H9 (cell line): ENCODE results near the gene ODF4. TPM values are rescaled to one million over a fixed set of nuclear protein-coding genes. Genes with fewer than 3 reads are reported as not detected.
"Not testable (repeated sequence)": the region's sequence is repeated elsewhere in the genome, so short reads cannot be mapped to it uniquely, and the experiment has no call there.

ENCODE experiments used
- DNase-seq: peaks from one replicate; pipeline ENCODE4 v3.0.0-alpha.2; 2017
- H2AFZ ChIP-seq: one replicate; pipeline ENCODE4 v1.6.1; 2013; ENCODE audit warnings: mild to moderate bottlenecking, low read length, control low read depth, moderate library complexity
- H2AK5ac ChIP-seq: 2 replicates; pipeline ENCODE4 v1.6.1; 2013; ENCODE audit warnings: low read length, control low read depth, mixed read lengths; ENCODE audit not compliant: insufficient read length
- H2BK120ac ChIP-seq: one replicate; pipeline ENCODE4 v1.6.1; 2013; ENCODE audit warnings: low read depth, mild to moderate bottlenecking, low read length, control low read depth, inconsistent platforms; ENCODE audit not compliant: poor library complexity, severe bottlenecking
- H2BK12ac ChIP-seq: 2 replicates; pipeline ENCODE4 v1.6.1; 2013; ENCODE audit warnings: low read length, control low read depth, mixed read lengths, low read depth; ENCODE audit not compliant: insufficient read length
- H2BK15ac ChIP-seq: 2 replicates; pipeline ENCODE4 v1.6.1; 2013; ENCODE audit warnings: low read depth, low read length, control low read depth
- H2BK20ac ChIP-seq: one replicate; pipeline ENCODE4 v1.6.1; 2013; ENCODE audit warnings: low read depth, mild to moderate bottlenecking, low read length, control low read depth, inconsistent platforms; ENCODE audit not compliant: poor library complexity, severe bottlenecking
- H2BK5ac ChIP-seq: 2 replicates; pipeline ENCODE4 v1.6.1; 2013; ENCODE audit warnings: low read length, control low read depth, mixed read lengths; ENCODE audit not compliant: insufficient read length
- H3K14ac ChIP-seq: 2 replicates; pipeline ENCODE4 v1.6.1; 2013; ENCODE audit warnings: low read length, control low read depth; ENCODE audit not compliant: insufficient read depth
- H3K18ac ChIP-seq: 2 replicates; pipeline ENCODE4 v1.6.1; 2013; ENCODE audit warnings: low read depth, mild to moderate bottlenecking, mixed read lengths, low read length, control low read depth; ENCODE audit not compliant: insufficient read length
- H3K23ac ChIP-seq: 2 replicates; pipeline ENCODE4 v1.6.1; 2013; ENCODE audit warnings: low read length, control low read depth, mixed read lengths, low read depth; ENCODE audit not compliant: insufficient read length
- H3K23me2 ChIP-seq: 2 replicates; pipeline ENCODE4 v1.6.1; 2013; ENCODE audit warnings: low read depth, mild to moderate bottlenecking, mixed read lengths, low read length, control low read depth; ENCODE audit not compliant: insufficient read length, poor library complexity, severe bottlenecking
- H3K27ac ChIP-seq: 2 replicates; pipeline ENCODE4 v1.5.1; 2013; ENCODE audit warnings: low read length, control low read depth, mixed read lengths, low read depth; ENCODE audit not compliant: insufficient read length
- H3K27me3 ChIP-seq: 2 replicates; pipeline ENCODE4 v1.6.1; 2013; ENCODE audit warnings: low read length, control low read depth, inconsistent platforms; ENCODE audit not compliant: insufficient read depth
- H3K4ac ChIP-seq: 2 replicates; pipeline ENCODE4 v1.6.1; 2013; ENCODE audit warnings: low read depth, mild to moderate bottlenecking, control low read depth, inconsistent platforms, low read length, moderate library complexity
- H3K4me1 ChIP-seq: 2 replicates; pipeline ENCODE4 v1.6.1; 2013; ENCODE audit warnings: low read length, control low read depth, inconsistent platforms; ENCODE audit not compliant: insufficient read depth
- H3K4me2 ChIP-seq: 2 replicates; pipeline ENCODE4 v1.6.1; 2013; ENCODE audit warnings: low read length, control low read depth, mixed read lengths; ENCODE audit not compliant: insufficient read length, insufficient read depth
- H3K56ac ChIP-seq: 2 replicates; pipeline ENCODE4 v1.6.1; 2013; ENCODE audit warnings: low read depth, mild to moderate bottlenecking, mixed read lengths, low read length, control low read depth; ENCODE audit not compliant: insufficient read length
- H3K79me1 ChIP-seq: 2 replicates; pipeline ENCODE4 v1.6.1; 2013; ENCODE audit warnings: low read depth, mild to moderate bottlenecking, moderate library complexity, low read length, control low read depth, inconsistent platforms; ENCODE audit not compliant: insufficient read depth, poor library complexity, severe bottlenecking
- H3K79me2 ChIP-seq: 2 replicates; pipeline ENCODE4 v1.6.1; 2013; ENCODE audit warnings: low read length, control low read depth, inconsistent platforms; ENCODE audit not compliant: insufficient read depth
- H3K9ac ChIP-seq: 2 replicates; pipeline ENCODE4 v1.6.1; 2013; ENCODE audit warnings: low read length, control low read depth, mixed read lengths; ENCODE audit not compliant: insufficient read length; ENCODE audit errors: extremely low read depth
- H3K9me3 ChIP-seq: one replicate; pipeline ENCODE4 v1.6.1; 2013; ENCODE audit warnings: low read depth, low read length, inconsistent platforms; ENCODE audit not compliant: control insufficient read depth
- H3T11ph ChIP-seq: one replicate; pipeline ENCODE4 v1.6.1; 2013; ENCODE audit warnings: mild to moderate bottlenecking, low read length, control low read depth, inconsistent platforms
- H4K20me1 ChIP-seq: one replicate; pipeline ENCODE4 v1.6.1; 2013; ENCODE audit not compliant: control insufficient read depth, insufficient read length, insufficient read depth
- H4K5ac ChIP-seq: 2 replicates; pipeline ENCODE4 v1.6.1; 2013; ENCODE audit warnings: low read depth, mild to moderate bottlenecking, mixed read lengths, low read length, control low read depth; ENCODE audit not compliant: insufficient read length
- H4K8ac ChIP-seq: replicated peaks from 2 replicates; pipeline ENCODE4 v1.6.1; 2013; ENCODE audit warnings: low read length, control low read depth, mixed read lengths, low read depth; ENCODE audit not compliant: insufficient read length
- H4K91ac ChIP-seq: 2 replicates; pipeline ENCODE4 v1.6.1; 2013; ENCODE audit warnings: low read depth, mild to moderate bottlenecking, moderate library complexity, mixed read lengths, low read length, control low read depth; ENCODE audit not compliant: insufficient read length
- H3K27ac Mint-ChIP-seq, 3 experiments: 2 replicates in 2 of 3; 3 replicates in 1 of 3; pipeline ENCODE4 v1.8.0; 2020 to 2021; ENCODE audit warnings: mixed read lengths in 3 of 3, mild to moderate bottlenecking in 1 of 3, moderate library complexity in 1 of 3
- H3K27me3 Mint-ChIP-seq: 2 replicates; pipeline ENCODE4 v1.8.0; 2021; ENCODE audit warnings: low read depth, mild to moderate bottlenecking, moderate library complexity, mixed read lengths
- H3K36me3 Mint-ChIP-seq, 3 experiments: 2 replicates in 2 of 3; 3 replicates in 1 of 3; pipeline ENCODE4 v1.8.0; 2020 to 2021; ENCODE audit warnings: low read depth in 3 of 3, mixed read lengths in 3 of 3; ENCODE audit not compliant: insufficient read depth in 1 of 3
- H3K4me1 Mint-ChIP-seq, 2 experiments: 2 replicates each; pipeline ENCODE4 v1.8.0; 2020; ENCODE audit warnings: mixed read lengths in 2 of 2
- H3K4me3 Mint-ChIP-seq, 2 experiments: 2 replicates in 1 of 2; 3 replicates in 1 of 2; pipeline ENCODE4 v1.8.0; 2020 to 2021; ENCODE audit warnings: mild to moderate bottlenecking in 2 of 2, mixed read lengths in 2 of 2, moderate library complexity in 1 of 2
- H3K9me3 Mint-ChIP-seq, 2 experiments: 2 replicates in 1 of 2; 3 replicates in 1 of 2; pipeline ENCODE4 v1.8.0; 2020; ENCODE audit warnings: mild to moderate bottlenecking in 2 of 2, mixed read lengths in 2 of 2, moderate library complexity in 1 of 2
- CTCF ChIP-seq: fragments of 200-600 bp; sonication (generic); conservative IDR thresholded peaks from 3 replicates; pipeline ENCODE4 v1.8.0; 2021; ENCODE audit warnings: antibody characterized with exemption, mild to moderate bottlenecking
- WGBS: extraction: QIAGEN DNeasy Blood & Tissue Kit; methylation state at CpG from one replicate; pipeline ENCODE4 v1.1.7; 2013; ENCODE audit warnings: missing lambda C conversion rate, low lambda C conversion rate, mixed read lengths; ENCODE audit not compliant: insufficient read length; ENCODE audit errors: extremely low coverage; 5-methylcytosine and 5-hydroxymethylcytosine counted together
- total RNA-seq: library from RNA; stranded (reverse); gene quantifications from 2 replicates; pipeline ENCODE4 v1.2.1, GENCODE V29; 2021

The ODF4 gene
- total RNA-seq, 1 experiment from 2014 or later, result not detected

GRCh38 chr17:8377422-8377821, 37.8 kb downstream of the ODF4 start:
- Histone ChIP-seq H3K14ac (no peak overlapping the region), H3K4me1 (peaks cover 3% of the 10 kb centered on the region), H2AFZ (no peak overlapping the region), H3K4me2 (no peak overlapping the region), H3T11ph (no peak overlapping the region), H3K9me3 (no peaks in the 10 kb centered on the region), H4K91ac (no peak overlapping the region), H2BK120ac (no peak overlapping the region), H3K27me3 (no peaks in the 10 kb centered on the region), H3K4ac (no peak overlapping the region), H3K23ac (no peak overlapping the region), H2BK12ac (no peak overlapping the region), H3K79me1 (no peaks in the 10 kb centered on the region), H3K18ac (no peak overlapping the region), H4K5ac (no peak overlapping the region), H3K27ac (no peak overlapping the region), H3K23me2 (peaks cover 13% of the 10 kb centered on the region), H2BK20ac (no peak overlapping the region), H3K79me2 (peaks cover 8% of the 10 kb centered on the region; the same call in 1 of the 2 replicates), H2BK15ac (no peak overlapping the region), H2AK5ac (no peak overlapping the region), H3K56ac (no peak overlapping the region), H3K9ac (no peak overlapping the region), H4K20me1 (no peaks in the 10 kb centered on the region), H4K8ac (no peak overlapping the region), H2BK5ac (no peak overlapping the region)
- peak overlapping the region in 2 of 3 experiments; percentile 52 to 81; a peak in 3 of 7 replicates for H3K27ac Mint-ChIP-seq
- peaks cover 46 to 77% (median 71%) of the 10 kb centered on the region in 3 experiments for H3K36me3 Mint-ChIP-seq
- H3K9me3 Mint-ChIP-seq, result peaks cover 0 to 1% of the 10 kb centered on the region in 2 experiments; a peak in 1 of 5 replicates
- DNase-seq, result no peak
- no peaks in the 10 kb centered on the region for H3K27me3 Mint-ChIP-seq
- TF ChIP-seq CTCF, result no peak
- H3K4me1 Mint-ChIP-seq, result peaks cover 44 to 48% of the 10 kb centered on the region in 2 experiments
- H3K4me3 Mint-ChIP-seq, result peak overlapping the region; percentile 5 to 47; a peak in 1 of 5 replicates
- no CpG with 5 or more reads among the region's 4 CpGs for WGBS

GRCh38 chr17:8378117-8378516, 38.5 kb downstream of the ODF4 start:
- peaks cover 11% of the 10 kb centered on the region; the same call in 1 of the 2 replicates for H3K79me2 ChIP-seq
- not testable (repeated sequence) for H3K14ac ChIP-seq, H4K20me1 ChIP-seq, H3K4me1 ChIP-seq, H3K27ac ChIP-seq, H3K18ac ChIP-seq, H2BK20ac ChIP-seq, H2AFZ ChIP-seq, H3K9me3 ChIP-seq, H3K4ac ChIP-seq, H2AK5ac ChIP-seq, H4K5ac ChIP-seq, H3K27me3 Mint-ChIP-seq, H3T11ph ChIP-seq, H4K91ac ChIP-seq, H3K9me3 Mint-ChIP-seq, H3K27me3 ChIP-seq, H3K56ac ChIP-seq, H2BK12ac ChIP-seq, H3K9ac ChIP-seq, H4K8ac ChIP-seq, H3K79me1 ChIP-seq, DNase-seq, H2BK15ac ChIP-seq, H3K23ac ChIP-seq, H2BK5ac ChIP-seq, H3K4me2 ChIP-seq, H2BK120ac ChIP-seq
- WGBS, result no CpG with 5 or more reads among the region's 8 CpGs
- Mint-ChIP-seq H3K4me1 (peaks cover 44 to 54% of the 10 kb centered on the region in 2 experiments), H3K36me3 (peaks cover 53 to 78% (median 71%) of the 10 kb centered on the region in 3 experiments), H3K27ac (peak overlapping the region in 1 of 3 experiments; percentile 81; a peak in 2 of 7 replicates), H3K4me3 (peak overlapping the region in 1 of 2 experiments; percentile 38; a peak in 3 of 5 replicates)
- peaks cover 13% of the 10 kb centered on the region for H3K23me2 ChIP-seq
